Activated CD4-positive, alpha-beta T cell treated with anti-CD3 and anti-CD28 coated beads, Interleukin-2, Interleukin-6, amounts not matched to agents 100 ng/mL and 50 ng/mL, durations not matched to agents 16 hours and 8 hours (primary cell): ENCODE results near the gene RRAD.

Experiments
- DNase-seq: peaks from one replicate; pipeline ENCODE4 v3.0.0-alpha.2; 2020

The RRAD gene

GRCh38 chr16:66872943-66873684 is 52.2 kb downstream of the RRAD start:
- peak; percentile 98 for DNase-seq

DNA sequence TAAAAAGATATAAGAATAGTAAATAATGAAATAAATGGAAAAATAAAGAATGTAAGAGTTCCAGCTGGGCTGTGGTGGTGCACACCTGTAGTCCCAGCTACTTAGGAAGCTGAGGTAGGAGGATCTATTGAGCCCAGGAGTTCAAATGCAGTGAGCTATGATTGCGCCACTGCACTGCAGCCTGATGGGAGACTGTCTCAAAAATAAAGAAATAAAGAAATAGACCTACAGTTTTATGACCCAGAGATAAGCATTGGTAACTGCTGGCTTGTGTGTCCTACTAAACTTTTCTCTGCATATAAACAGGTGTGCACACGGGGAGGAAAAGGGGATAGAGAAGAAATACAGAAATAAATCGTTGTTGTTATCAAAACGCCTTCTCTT is 52.8 kb downstream of the RRAD start:
- DNase-seq = no peak

- DNase-seq = no peak
Observed at GRCh38 chr16:66871840-66872239, 53.5 kb downstream of the RRAD start.
